BE2C (cell line): ENCODE measurements around the gene CDC25B.
"Not testable (repeated sequence)": the region's sequence is repeated elsewhere in the genome, so short reads cannot be mapped to it uniquely, and the experiment has no call there.

Experiments
- DNase-seq: peaks from one replicate; pipeline ENCODE4 v3.0.0-alpha.2; 2020
- H3K27me3 ChIP-seq: fragments of 250-450 bp; sonication (Bioruptor Pico); 2 replicates; pipeline ENCODE4 v1.5.1; 2020; ENCODE audit warnings: mild to moderate bottlenecking
- H3K36me3 ChIP-seq: fragments of 250-450 bp; sonication (Bioruptor Pico); 2 replicates; pipeline ENCODE4 v1.5.1; 2020; ENCODE audit warnings: mild to moderate bottlenecking
- H3K4me1 ChIP-seq: fragments of 250-450 bp; sonication (Bioruptor Pico); 2 replicates; pipeline ENCODE4 v1.5.1; 2020
- H3K4me3 ChIP-seq: 2 replicates; pipeline ENCODE4 v1.5.1; 2011; ENCODE audit warnings: low read depth, low read length
- H3K9me3 ChIP-seq: fragments of 250-450 bp; sonication (Bioruptor Pico); 2 replicates; pipeline ENCODE4 v1.5.1; 2020
- TF ChIP-seq, protein P1 (sequence below): IDR thresholded peaks from 2 replicates; pipeline ENCODE4 v1.5.1; 2012; ENCODE audit warnings: mild to moderate bottlenecking, low read depth, low read length

CDC25B gene

GRCh38 chr20:3825526-3825925 is 29.4 kb downstream of the CDC25B start:
- Histone ChIP-seq H3K36me3 (peaks cover 8% of the 10 kb centered on the region), H3K27me3 (no peaks in the 10 kb centered on the region), H3K9me3 (no peaks in the 10 kb centered on the region), H3K4me3 (no peak overlapping the region), H3K4me1 (peaks cover 7% of the 10 kb centered on the region)
- no peak for DNase-seq
- TF ChIP-seq, protein P1, sequence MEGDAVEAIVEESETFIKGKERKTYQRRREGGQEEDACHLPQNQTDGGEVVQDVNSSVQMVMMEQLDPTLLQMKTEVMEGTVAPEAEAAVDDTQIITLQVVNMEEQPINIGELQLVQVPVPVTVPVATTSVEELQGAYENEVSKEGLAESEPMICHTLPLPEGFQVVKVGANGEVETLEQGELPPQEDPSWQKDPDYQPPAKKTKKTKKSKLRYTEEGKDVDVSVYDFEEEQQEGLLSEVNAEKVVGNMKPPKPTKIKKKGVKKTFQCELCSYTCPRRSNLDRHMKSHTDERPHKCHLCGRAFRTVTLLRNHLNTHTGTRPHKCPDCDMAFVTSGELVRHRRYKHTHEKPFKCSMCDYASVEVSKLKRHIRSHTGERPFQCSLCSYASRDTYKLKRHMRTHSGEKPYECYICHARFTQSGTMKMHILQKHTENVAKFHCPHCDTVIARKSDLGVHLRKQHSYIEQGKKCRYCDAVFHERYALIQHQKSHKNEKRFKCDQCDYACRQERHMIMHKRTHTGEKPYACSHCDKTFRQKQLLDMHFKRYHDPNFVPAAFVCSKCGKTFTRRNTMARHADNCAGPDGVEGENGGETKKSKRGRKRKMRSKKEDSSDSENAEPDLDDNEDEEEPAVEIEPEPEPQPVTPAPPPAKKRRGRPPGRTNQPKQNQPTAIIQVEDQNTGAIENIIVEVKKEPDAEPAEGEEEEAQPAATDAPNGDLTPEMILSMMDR = peak; percentile 9; the same call in 1 of the 2 replicates

GRCh38 chr20:3826420-3826819 is 30.3 kb downstream of the CDC25B start:
- DNase-seq = no peak
- H3K4me1 ChIP-seq = peaks cover 7% of the 10 kb centered on the region
- H3K36me3 ChIP-seq = peaks cover 8% of the 10 kb centered on the region
- TF ChIP-seq, protein P1 = no peak
- H3K27me3 ChIP-seq = no peaks in the 10 kb centered on the region
- no peaks in the 10 kb centered on the region for H3K9me3 ChIP-seq
- no peak overlapping the region for H3K4me3 ChIP-seq

DNA sequence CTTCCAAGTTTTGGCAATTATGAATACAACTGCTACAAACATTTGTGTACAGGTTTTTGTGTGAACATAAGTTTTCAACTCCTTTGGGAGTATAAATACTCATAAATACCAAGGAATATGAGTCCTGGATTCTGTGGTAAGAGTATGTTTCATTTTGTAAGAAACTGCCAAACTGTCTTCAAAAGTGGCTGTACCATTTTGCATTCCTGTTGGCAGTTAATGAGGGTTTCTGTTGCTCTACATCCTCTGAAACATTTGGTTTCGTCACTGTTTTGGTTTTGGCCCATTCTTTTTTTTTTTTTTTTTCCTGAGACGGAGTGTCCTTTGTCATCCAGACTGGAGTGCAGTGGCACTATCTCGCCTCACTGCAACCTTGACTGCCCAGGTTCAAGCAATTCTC is 32.7 kb downstream of the CDC25B start:
- Histone ChIP-seq H3K4me1 (peaks cover 7% of the 10 kb centered on the region), H3K4me3 (no peak overlapping the region), H3K9me3 (no peaks in the 10 kb centered on the region), H3K27me3 (no peaks in the 10 kb centered on the region), H3K36me3 (peaks cover 5% of the 10 kb centered on the region)
- TF ChIP-seq, protein P1 = no peak
- no peak for DNase-seq

DNA sequence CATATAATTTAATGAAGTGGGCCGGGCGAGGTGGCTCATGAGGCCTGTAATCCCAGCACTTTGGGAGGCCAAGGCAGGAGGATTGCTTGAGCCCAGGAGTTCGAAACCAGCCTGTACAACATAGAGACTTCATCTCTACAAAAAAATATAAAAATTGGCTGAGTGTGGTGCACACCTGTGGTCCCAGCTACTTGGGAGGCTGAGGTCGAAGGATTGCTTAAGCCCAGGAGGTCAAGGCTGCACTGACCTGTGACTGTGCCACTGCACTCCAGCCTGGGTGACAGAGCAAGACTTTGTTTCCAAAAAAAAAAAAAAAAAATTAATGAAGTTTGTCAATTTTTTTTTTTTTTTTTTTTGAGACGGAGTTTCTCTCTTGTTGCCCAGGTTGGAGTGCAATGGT is 33.8 kb downstream of the CDC25B start:
- H3K9me3 ChIP-seq, DNase-seq: not testable (repeated sequence)

DNA sequence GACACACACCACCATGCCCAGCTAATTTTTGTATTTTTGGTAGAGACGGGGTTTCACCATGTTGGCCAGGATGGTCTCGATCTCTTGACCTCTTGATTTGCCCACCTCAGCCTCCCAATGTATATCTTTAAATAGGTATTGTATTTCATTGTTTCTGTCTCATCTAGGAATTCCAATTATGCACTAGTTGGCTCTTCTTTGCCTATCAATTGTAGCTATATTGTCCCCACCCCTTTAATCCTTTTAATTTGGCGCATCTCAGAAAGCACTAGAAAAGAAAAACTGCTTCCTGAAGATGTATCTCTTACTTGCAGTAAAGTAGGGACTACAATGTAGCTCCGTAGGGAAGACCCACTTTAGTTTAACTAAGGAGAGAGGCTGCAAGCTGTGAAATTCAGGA is 40.0 kb downstream of the CDC25B start:
- H3K4me1 ChIP-seq = no peaks in the 10 kb centered on the region
- no peak overlapping the region for H3K4me3 ChIP-seq
- no peaks in the 10 kb centered on the region for H3K9me3 ChIP-seq
- no peak for DNase-seq
- H3K27me3 ChIP-seq = no peaks in the 10 kb centered on the region
- TF ChIP-seq, protein P1 = no peak
- H3K36me3 ChIP-seq = no peaks in the 10 kb centered on the region

More for the DNA sequence above, 33.8 kb downstream of the CDC25B start:
- not testable (repeated sequence) for H3K4me3 ChIP-seq, H3K36me3 ChIP-seq, H3K27me3 ChIP-seq, H3K4me1 ChIP-seq

DNA sequence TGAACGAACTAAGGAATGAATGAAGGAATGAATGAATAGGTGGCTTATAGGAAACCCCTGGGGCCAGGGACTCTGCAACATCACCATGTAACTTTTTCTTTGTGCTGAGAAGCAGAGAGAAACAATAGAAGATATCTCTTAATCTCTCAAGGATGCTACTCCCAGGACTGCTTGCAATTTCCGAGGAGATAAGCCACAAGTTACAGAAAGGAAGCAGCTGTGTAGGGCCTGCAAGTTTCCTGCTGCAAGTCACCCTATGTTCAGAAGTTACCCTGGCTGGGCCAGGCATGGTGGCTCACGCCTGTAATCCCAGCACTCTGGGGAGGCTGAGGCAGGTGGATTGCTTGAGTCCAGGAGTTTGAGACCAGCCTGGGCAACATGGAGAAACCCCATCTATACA is 43.2 kb downstream of the CDC25B start:
- Histone ChIP-seq H3K4me3 (no peak overlapping the region), H3K27me3 (no peaks in the 10 kb centered on the region), H3K9me3 (no peaks in the 10 kb centered on the region), H3K4me1 (peaks cover 5% of the 10 kb centered on the region; the same call in 1 of the 2 replicates), H3K36me3 (no peaks in the 10 kb centered on the region)
- TF ChIP-seq, protein P1 = no peak
- DNase-seq = no peak

GRCh38 chr20:3840201-3840600 is 44.1 kb downstream of the CDC25B start:
- not testable (repeated sequence) for H3K36me3 ChIP-seq, H3K4me3 ChIP-seq, H3K9me3 ChIP-seq, H3K4me1 ChIP-seq, H3K27me3 ChIP-seq, DNase-seq
